Gastroesophageal sphincter (tissue), 3 donors: ENCODE data around the gene ALLC.

Experiments used
- EP300 ChIP-seq: sonication (generic); formaldehyde crosslinking; IDR thresholded peaks from one replicate; pipeline ENCODE4 v1.6.1; 2017; ENCODE audit warnings: antibody characterized with exemption, mild to moderate bottlenecking
- POLR2A ChIP-seq, 2 donors: fragments of 450-650 bp; IDR thresholded peaks; one replicate each; pipeline ENCODE4 v1.6.1; 2017; ENCODE audit warnings: antibody characterized with exemption in 2 of 2, mild to moderate bottlenecking in 2 of 2, moderate library complexity in 1 of 2
- POLR2AphosphoS5 ChIP-seq: sonication (generic); formaldehyde crosslinking; IDR thresholded peaks from one replicate; pipeline ENCODE4 v1.6.1; 2017; ENCODE audit warnings: antibody characterized with exemption
- TF ChIP-seq, protein P1 (sequence below), 4 experiments: fragments of 200-600 bp in 2 of 4; fragments of 450-650 bp in 2 of 4; sonication (generic) in 1 of 4; IDR thresholded peaks; one replicate each; pipeline ENCODE4 v1.5.1; 2017 to 2019; ENCODE audit warnings: antibody characterized with exemption in 4 of 4, mild to moderate bottlenecking in 2 of 4, moderate library complexity in 2 of 4

DNA sequence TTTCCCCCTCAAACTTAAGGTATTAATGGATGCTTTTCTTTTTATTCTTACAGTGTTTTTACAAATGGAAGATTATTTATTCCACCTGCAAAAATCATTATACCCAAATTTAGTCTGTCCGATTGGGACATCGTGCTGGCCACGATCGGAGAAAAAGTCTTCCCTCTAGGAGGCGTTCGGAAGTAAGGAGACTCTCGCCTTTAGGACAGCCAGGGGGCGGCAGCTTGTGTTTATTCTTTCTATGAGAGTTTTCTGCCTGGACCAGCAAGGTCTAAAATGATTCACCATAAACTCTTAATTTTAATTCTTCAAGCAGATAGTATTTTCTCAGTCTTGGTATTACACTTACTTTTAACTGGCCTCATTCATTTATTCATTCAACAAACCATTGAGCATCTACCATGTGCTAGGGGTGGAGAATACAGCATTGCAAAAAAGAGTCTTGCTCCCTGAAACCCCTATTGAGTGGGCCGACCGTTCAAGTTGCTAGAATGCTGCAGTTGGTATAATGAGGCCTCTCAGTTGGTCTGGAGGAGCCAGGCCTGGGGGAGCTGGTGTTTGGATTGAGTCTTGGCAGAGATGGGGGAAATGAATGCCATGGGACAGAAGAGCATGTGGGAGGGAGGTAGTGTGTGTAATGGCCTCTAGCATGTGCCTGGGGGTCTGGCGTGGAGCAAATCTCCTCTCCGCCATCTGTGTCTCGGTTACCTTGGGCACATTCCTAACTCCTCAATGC lies 84.0 kb downstream of the ALLC start:
- TF ChIP-seq POLR2A (IDR thresholded peaks at IDR 0.05): no peak
- TF ChIP-seq, protein P1, sequence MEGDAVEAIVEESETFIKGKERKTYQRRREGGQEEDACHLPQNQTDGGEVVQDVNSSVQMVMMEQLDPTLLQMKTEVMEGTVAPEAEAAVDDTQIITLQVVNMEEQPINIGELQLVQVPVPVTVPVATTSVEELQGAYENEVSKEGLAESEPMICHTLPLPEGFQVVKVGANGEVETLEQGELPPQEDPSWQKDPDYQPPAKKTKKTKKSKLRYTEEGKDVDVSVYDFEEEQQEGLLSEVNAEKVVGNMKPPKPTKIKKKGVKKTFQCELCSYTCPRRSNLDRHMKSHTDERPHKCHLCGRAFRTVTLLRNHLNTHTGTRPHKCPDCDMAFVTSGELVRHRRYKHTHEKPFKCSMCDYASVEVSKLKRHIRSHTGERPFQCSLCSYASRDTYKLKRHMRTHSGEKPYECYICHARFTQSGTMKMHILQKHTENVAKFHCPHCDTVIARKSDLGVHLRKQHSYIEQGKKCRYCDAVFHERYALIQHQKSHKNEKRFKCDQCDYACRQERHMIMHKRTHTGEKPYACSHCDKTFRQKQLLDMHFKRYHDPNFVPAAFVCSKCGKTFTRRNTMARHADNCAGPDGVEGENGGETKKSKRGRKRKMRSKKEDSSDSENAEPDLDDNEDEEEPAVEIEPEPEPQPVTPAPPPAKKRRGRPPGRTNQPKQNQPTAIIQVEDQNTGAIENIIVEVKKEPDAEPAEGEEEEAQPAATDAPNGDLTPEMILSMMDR (IDR thresholded peaks at IDR 0.05): no peak
- TF ChIP-seq POLR2AphosphoS5: no peak
- TF ChIP-seq EP300: no peak
